HG02852 (cell line): ENCODE data around the gene S100A16.

Source experiments
- ATAC-seq: cut with Tn5 transposase; IDR thresholded peaks from one replicate; pipeline ENCODE4 v1.9.1; 2021; ENCODE audit warnings: mild to moderate bottlenecking, moderate library complexity; ENCODE audit not compliant: unreplicated experiment

S100A16 gene

GRCh38 chr1:153616144-153616916, 3.4 kb upstream of the S100A16 start, which contains the start of gene S100A14:
S100A14 (minus strand) TSS chr1:153616325; CDS start chr1:153615858, 467 bp downstream.
- ATAC-seq, result no peak

GRCh38 chr1:153615406-153615805, 2.5 kb upstream of the S100A16 start:
- no peak for ATAC-seq

- ATAC-seq, result no peak
Measured at GRCh38 chr1:153614906-153615305, 2.0 kb upstream of the S100A16 start.

- no peak for ATAC-seq
Measured at GRCh38 chr1:153614189-153614900, 1.4 kb upstream of the S100A16 start.

- no peak for ATAC-seq
Measured at GRCh38 chr1:153613406-153613805, 469 bp upstream of the S100A16 start.

- no peak for ATAC-seq
Measured at GRCh38 chr1:153612111-153612754, 704 bp downstream of the S100A16 start.

- ATAC-seq, result no peak
Measured at GRCh38 chr1:153611356-153611755, 1.6 kb downstream of the S100A16 start.

GRCh38 chr1:153610811-153611301, 2.1 kb downstream of the S100A16 start:
- ATAC-seq, result no peak

GRCh38 chr1:153610334-153610733, 2.6 kb downstream of the S100A16 start:
- ATAC-seq, result no peak

- no peak for ATAC-seq
Measured at GRCh38 chr1:153609585-153609907, 3.4 kb downstream of the S100A16 start.

- ATAC-seq, result no peak
Measured at GRCh38 chr1:153608742-153609584, 4.0 kb downstream of the S100A16 start.

- no peak for ATAC-seq
Measured at GRCh38 chr1:153608089-153608682, 4.8 kb downstream of the S100A16 start.

- ATAC-seq, result no peak
Measured at GRCh38 chr1:153607381-153607780, 5.6 kb downstream of the S100A16 start.

GRCh38 chr1:153606194-153606593, 6.7 kb downstream of the S100A16 start:
- no peak for ATAC-seq

- no peak for ATAC-seq
Measured at GRCh38 chr1:153602749-153603148, 10.2 kb downstream of the S100A16 start.

GRCh38 chr1:153599847-153600246, 13.1 kb downstream of the S100A16 start:
- ATAC-seq, result no peak

- ATAC-seq, result peak; percentile 98
Measured at GRCh38 chr1:153598309-153599172, 14.4 kb downstream of the S100A16 start.

GRCh38 chr1:153597206-153597605, 15.7 kb downstream of the S100A16 start:
- no peak for ATAC-seq

GRCh38 chr1:153592748-153593147, 20.2 kb downstream of the S100A16 start:
- ATAC-seq, result no peak
